ENCODE results near the gene PRR5.
"Not testable (repeated sequence)": the region's sequence is repeated elsewhere in the genome, so short reads cannot be mapped to it uniquely, and the experiment has no call there.

PRR5 gene

DNA sequence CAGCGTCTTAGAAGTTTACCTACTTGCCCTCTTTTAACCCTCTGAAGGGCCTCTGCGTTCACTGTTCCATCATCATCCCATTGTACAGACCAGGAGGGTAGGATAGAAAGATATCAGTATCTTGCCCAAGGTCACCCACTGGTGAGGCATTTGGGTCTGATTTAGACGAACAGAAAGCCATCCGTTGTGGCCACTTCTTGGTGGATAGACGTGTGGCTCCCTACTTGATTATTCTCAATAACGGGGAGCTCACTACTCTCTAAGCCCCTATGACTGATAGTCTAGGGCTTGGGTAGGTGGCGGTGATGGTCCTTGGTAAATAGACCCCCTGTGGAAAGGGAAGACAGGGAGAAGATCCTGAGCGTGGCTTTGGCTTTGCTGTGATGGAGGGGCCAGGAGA lies 28.6 kb upstream of the PRR5 start:
- DNase-seq (ENCODE audit: low read depth in 2 of 2): no peak

DNA sequence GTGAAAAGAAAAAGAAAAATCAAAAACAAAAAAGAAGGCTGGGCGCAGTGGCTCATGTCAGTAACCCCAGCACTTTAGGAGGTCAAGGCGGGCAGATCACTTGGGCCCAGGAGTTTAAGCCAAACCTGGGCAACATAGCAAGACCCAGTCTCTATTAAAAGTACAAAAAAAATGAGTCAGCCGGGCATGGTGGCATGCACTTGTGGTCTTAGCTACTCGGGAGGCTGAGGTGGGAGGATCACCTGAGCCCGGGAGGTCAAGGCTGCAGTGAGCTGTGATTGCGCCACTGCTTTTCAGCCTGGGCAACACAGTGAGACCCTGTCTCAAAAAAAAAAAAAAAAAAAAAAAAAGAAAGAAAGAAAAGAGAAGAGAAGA lies 26.0 kb upstream of the PRR5 start:
- not testable (repeated sequence) for DNase-seq (ENCODE audit: low read depth in 2 of 2)

DNA sequence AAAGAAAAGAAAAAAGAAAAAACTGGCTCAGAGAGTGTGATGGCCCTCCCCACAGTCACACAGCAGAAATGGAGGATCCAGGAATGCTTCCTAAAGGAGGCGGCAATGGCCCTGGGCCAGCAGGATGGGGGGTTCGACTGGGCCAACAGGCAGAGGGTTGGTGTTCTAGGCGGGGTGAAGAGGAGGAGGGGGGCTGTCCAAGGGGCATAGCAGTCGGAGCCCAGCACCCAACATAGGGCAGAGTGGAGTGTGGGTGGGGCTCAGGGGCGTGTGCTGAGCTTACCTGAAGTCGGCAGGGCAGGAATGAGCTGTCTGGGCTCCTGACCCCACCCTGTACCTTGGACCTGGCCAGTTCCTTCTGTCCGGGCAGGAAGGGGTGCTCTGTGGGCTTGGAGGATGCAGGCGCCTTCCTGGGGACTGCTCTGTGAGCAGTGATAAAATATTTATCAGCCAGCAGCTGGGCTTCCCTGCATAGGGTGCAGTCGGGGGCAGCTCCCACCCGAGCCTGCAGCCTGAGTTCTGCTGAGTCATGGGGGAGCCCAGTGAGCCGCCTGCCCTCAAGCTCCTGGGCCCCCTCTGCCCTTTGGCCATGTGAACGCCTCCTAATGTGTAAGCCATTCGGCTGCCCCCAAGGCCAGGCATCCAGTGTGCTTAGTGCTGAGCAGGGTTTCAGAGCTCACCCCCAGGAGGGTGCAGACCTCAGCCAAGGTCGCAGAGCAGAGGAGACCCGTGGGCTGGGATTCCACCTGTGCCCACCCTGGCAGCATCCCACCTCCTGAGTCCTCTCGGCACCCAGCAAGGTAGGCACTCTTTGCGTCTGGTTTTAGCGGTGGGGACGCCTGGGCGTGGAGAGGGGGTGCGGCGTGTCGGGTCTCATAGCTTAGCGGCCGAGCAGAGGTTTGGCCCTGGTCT lies 25.3 kb upstream of the PRR5 start:
- no peak for DNase-seq (ENCODE audit: low read depth in 2 of 2)

DNA sequence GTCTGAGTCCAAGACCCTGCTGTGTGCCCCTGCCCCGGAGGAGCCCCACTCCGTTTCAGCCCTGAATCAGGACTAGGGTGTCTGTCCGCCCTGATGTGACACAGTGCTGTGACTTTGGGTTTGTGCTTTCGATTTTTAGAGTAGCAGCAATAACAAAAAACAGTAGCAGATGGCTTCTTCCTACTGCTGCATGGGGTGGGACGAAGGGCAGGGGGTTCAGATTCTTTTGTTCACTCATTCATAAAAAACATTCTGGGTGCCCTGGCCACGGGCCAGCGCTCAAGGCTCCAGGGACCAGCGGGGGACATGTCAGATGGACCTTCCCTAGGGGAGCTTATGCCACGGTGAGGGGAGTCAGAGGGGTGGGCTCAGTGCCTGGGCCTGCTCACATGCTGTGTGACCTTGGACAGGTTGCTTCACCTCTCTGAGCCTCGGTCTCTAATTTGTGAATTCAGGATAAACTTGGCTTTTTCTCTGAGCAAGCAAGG lies 24.6 kb upstream of the PRR5 start:
- no peak for DNase-seq (ENCODE audit: low read depth in 2 of 2)

DNA sequence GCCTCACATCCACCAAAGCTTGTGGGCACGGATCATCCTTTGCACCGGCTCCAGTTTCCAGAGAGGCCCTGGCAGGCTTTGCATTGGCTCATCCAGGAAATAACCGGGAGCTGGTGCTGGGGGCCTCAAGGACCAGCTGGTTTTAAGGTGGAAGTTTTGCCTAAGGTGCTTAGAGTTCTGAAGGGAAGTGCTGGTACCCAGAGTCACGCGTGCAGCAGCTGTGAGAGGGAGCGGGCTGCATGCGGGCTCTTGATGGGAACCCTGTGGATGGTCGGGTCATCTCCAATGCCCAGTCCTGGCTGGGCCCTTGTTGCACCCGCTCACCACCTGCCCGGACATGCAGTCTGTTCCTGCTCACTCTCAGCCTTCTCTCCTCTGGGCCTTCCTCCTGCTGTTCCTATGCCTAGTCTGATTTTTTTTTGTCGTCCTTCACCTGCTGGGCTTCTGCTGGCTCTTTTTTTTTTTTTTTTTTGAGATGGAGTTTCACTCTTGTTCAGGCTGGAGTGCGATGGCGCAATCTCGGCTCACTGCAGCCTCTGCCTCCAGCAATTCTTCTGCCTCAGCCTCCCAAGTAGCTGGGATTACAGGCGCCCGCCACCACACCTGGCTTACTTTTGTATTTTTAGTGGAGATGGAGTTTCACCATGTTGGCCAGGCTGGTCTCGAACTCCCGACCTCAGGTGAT lies 24.0 kb upstream of the PRR5 start:
- DNase-seq (ENCODE audit: low read depth in 2 of 2): no peak

DNA sequence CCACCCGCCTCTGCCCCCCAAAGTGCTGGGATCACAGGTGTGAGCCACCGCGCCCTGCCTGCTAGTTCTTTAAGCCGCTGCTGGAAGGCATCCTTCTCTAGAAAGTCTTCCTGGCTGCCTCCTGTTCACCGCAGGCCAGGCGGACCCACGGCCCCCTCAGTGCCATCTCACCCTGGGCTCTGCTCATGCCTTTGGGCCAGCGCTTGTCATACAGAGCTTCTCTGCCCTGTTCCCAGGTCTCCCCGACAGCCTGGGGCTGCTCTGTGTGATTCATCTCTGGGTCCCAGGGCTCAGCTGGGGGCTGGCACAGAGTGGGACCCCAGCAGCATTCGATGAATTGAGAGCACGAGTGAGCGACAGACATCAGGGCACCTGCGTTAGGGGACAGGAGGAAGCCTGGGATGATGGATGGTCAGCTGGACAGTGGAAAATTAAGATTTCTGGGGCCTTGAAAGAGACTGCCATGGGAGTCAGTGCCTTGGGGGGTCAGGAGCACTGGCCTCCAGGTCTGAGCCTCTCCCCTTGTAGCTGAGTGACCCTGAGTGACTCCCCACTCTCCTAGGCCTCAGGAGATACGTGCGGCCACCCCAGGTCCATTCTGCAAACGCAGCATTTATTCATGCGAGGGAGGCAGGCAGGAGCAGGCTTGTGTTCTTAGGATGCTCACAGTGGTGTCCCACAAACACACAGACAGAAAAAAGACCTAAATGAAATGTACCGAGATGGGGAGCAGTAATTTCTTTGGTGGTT lies 23.3 kb upstream of the PRR5 start:
- DNase-seq (ENCODE audit: low read depth in 2 of 2): no peak

DNA sequence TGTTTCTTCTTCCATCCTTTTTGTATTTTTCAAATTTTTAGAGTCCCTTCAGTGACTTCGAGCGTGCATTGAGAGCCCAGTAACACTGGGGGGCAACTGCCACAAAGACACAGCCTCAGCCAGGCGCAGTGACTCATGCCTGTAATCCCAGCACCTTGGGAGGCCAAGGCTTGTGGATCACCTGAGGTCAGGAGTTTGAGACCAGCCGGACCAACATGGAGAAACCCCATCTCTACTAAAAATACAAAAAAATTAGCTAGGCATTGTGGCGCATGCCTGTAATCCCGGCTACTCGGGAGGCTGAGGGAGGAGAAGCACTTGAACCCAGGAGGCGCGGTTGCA lies 22.7 kb upstream of the PRR5 start:
- DNase-seq (ENCODE audit: low read depth in 2 of 2): not testable (repeated sequence)

DNA sequence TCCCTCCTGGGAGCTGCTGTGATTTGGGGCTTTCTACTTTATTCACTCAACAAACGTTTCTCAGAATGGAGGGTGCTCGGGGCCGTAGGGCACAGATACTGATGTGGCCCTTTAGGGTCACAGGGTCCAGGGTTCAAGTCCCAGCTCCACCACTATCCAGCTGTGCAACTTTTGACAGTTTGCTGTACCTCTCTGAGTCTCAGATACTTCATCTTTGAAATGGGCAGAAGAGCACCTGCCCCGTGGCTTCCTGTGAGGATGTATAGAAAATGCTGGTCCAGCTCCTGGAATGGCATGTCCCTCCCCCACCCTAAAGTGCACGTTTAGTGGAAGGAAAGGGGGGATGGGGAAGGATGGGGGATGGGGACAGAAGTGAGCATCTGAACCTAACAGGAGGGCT lies 21.9 kb upstream of the PRR5 start:
- no peak for DNase-seq (ENCODE audit: low read depth in 2 of 2)

DNA sequence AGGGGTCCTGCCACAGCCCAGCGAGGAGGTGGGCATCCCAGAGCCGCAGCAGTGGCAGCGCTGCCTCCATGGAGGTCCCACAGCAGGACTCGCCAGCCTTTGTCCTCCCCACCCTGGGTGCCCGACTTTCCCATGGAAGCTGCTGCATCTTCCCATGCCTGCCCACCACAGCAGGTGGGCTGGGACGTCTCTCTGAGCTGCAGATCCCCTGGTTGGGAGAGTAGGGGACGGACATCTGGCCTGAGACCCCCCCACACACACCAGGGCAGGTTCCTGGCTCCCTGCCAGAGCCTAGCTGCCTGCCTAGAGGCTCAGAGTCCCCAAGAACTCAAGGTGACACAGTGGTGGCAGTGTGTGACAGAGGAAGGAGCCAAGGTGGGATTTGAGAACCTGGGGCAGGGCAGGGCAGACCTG lies 21.5 kb upstream of the PRR5 start:
- DNase-seq (ENCODE audit: low read depth in 2 of 2): no peak

DNA sequence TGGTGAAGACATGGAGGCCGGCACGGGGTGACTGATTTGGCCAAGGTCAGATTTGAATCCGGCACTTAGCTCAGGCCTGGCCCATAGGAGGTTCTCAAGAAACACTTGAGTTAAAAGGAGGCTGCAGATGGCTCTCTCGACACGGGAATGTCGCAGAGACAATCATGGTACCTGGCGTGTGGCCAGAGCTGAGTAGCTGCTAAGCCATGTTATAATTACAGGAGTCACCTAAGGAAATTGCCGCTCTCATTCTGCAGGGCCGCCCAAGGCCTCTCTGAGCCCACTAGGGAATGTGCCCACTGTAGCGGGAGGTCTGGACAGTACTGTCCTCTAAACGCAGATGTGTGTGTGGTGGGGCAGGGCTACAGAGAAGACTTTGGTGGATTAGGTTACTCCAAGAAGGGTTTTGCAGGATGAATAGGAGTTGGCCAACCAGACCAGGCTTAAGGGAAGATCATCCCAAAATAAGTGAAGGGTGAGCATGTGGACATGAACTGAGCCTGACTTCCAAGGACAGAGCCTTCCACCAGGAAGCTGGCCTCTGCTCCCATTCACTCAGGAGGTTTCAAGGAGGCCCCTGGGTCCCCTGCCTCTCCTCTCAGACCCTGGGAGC lies 19.3 kb upstream of the PRR5 start:
- no peak for DNase-seq (ENCODE audit: low read depth in 2 of 2)

DNA sequence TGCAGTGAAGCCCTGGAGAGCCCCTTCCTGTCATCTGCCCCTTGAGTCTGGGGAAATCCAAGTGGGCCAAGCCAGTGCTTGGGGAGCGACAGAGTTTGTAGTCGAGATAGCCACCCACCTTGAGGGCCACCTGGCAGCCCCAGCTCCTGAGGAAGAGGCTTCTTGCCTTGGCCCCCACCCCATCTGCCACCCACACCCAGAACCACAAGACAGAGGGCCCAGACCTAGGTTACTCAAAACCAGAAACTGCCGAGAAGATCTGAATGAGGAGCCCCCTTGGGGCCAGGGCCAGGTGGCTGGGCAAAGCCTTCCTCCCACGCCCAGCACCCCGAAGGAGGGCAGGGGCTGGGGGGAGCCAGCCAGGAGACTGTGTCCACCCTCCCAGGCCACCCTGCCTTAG lies 18.8 kb upstream of the PRR5 start:
- no peak for DNase-seq (ENCODE audit: low read depth in 2 of 2)

DNA sequence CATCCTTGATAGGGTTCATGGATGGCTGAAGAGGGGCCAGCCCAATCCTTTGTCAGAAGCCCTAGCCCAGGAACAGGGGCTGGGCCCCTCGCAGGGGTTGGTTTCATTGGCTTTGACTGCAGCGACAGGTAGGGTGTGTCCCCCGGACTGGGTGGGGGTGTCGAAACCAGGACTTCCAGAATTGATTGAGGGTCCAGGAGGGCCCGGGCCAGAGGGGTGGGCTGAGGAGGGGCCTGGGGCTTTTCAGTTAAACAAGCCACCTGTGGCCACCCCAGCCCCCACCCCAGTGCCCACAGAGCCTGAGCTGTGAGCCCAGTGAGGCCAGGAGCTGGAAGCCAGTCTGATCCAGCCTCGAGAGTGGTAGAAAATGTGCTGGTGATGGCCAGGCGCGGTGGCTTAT lies 18.1 kb upstream of the PRR5 start:
- no peak for DNase-seq (ENCODE audit: low read depth in 2 of 2)

DNA sequence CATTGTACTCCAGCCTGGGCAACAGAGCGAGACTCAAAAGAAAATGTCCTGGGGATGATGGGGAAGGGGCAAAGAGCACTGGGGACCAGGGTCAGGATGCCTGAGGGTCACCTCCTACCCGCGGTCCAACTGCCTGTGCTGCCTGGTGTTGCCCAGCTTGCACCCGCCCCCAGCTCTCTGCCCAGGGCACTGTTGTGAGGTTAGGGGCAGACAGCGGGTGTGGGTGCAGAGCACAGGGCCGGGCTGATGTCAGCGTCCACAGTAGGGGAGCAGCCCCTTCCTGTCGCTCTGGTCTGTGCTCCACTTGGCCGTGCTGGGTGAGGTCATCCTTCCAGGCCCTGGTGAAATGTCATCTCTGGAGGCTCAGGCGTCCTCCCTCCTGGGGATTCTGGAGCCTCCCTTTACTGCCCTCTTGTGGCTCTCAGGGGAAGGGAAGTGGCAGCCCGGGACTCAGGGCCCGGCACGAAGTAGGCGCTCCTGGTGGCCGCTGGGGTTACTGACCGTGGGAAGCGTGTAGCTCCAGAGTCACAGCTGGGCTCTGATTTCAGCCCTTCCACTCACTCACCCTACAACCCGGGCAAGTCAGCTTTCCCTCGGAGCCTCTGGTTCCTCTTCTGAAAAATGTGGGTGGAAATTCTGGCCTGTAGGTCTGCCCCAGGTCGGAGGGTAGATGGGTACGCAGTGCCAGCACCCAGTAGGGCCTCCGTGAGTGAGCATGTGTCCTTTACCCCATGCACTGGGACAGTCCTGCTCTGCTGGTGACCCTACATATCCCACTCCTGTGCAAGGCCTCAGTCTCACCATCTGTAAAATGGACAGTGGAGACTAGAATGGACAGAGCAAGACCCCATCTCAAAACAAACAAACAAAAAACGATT lies 17.3 kb upstream of the PRR5 start:
- peak; percentile 64 to 68 for DNase-seq (ENCODE audit: low read depth in 2 of 2)

DNA sequence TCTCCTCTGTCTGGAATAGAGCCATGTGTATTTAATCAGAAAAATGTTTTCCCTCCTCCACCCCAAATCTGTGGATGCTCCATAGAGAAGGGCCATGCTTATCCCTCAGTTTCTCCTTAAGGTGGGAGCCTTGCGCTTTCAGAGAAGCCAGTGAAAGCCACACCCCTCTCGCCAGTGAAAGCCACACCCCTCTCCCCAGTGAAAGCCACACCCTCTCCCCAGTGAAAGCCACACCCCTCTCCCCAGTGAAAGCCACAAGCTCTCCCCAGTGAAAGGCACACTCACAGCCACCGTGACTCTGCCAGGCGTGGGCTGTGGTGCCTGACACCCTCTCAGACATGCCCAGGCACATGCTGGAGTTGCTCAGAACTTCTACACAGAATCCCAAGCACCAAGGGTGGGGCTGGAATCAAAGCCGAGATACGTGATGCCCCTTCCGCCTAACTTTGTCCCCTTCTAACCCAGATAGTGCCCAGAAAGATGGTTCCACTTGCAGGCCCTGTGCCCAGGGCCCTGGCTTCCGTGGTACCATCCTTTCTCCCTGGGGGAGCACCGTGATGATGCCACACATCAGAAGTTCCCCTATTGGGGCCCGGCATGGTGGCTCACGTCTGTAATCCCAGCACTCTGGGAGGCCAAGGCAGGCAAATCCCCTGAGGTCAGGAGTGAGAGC lies 16.5 kb upstream of the PRR5 start:
- DNase-seq (ENCODE audit: low read depth in 2 of 2): peak; percentile 67 to 82

DNA sequence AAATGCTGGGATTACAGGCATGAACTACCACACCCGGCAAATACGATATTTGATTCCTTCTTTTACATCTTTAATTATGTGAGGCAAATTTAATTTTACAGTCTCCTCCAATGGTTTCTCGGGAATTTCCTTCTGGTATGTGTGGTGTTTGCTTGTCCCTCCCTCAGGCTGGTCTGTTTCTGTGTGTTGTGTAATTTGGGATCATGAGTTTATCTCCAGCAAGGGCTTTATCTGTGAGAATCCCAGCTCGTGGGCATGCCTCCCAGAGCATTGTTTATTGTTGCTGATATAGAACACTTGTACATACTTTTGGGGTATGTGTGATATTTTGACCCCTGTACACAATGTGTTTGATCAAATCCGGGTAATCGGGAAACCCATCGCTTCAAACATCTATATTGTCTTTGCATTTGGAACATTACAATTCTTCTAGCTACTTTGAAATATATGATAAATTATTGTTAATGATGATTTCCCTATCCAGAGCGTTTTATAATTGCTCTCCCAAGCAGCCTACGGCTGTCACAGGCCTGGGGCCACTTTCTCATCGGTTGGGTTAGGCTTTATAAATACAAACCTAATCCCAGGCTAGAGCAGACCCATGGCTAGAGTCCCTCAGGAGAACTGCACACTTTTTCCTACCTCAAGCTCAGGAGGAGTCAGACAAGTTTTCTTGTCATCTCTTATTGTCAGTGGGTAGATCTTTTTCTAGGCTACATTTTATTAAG lies 15.0 kb upstream of the PRR5 start:
- no peak for DNase-seq (ENCODE audit: low read depth in 2 of 2)

DNA sequence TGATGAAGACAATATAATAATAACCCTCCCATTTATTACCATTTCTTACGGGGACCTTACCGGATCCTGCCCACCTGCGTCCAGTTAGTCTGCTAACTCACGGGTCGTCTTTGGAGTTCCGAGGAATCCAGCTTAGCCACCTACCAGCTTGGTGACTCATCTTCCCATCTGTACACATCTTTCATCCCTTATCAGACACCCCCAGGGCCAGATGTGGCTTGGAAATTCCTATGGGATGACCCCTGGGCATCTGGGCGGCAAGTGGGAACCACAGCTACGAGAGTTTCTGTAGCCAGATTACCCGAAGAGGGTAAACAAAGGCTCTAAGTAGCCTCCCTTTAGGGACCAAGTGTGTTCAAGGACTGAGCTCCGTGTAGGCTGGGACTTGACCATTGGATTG lies 12.8 kb upstream of the PRR5 start:
- no peak for DNase-seq (ENCODE audit: low read depth in 2 of 2)

DNA sequence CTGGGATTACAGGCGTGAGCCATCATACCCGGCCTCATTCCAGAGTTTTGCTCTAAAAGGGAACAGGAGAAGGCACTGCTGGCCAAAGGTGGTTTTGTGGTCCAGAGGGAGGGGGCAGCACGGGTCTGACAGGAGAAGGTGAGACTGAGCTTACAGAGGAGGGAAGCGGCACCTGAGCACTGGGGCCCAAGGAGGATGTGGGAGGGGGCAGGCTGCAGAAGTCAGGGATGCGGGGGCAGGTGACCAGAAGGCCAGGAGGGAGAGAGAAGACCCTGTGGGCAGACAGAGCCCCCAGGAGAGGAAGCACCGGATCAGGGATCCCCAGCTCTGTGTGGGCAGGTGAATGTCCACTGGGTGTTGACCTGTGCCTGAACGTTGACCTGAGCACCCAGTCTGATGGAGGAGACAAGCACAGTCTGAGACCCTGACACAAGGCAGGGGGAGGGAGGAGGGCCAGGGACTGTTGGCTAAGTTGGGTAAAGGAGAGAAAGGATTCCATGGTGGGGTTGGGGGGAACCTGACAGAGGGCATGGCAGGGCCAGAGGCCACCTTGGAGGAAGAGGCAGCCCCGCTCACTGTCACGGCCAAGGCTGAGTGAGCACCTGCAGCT lies 12.0 kb upstream of the PRR5 start:
- DNase-seq (ENCODE audit: low read depth in 2 of 2): no peak

DNA sequence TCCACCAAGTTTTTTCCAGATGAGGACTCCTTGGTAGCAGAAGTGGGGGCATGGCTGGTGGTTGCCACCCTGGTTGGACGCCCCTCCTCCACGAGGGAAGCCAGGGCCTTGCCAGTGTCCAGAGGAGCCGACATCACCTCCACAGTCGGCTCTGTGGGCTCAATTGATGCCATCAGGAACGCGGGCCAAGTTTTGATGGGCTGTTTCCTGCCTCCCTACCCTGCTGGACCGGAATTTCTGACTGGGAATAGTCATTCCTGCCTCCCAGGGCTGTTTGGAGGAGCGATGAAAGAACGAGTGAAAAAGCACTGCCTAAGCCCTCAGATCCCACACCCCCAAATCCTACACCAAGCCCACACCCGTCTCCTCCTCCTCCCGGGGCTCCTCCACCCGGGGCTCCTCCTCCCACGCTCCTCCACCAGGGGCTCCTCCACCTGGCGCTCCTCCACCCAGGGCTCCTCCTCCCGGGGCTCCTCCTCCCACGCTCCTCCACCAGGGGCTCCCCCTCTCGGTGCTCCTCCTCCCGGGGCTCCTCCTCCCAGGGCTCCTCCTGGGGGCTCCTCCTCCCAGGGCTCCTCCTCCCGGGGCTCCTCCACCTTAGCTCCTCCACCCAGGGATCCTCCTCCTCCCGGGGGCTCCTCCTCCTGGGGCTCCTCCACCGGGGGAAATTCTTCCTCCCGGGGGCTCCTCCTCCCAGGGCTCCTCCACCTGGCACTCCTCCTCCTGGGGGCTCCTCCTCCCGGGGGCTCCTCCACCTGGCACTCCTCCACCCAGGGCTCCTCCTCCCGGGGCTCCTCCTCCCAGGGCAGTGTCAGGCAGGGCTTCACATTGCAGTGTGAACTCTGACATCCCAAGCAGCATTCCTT lies 10.0 kb upstream of the PRR5 start:
- DNase-seq (ENCODE audit: low read depth in 2 of 2): no peak

DNA sequence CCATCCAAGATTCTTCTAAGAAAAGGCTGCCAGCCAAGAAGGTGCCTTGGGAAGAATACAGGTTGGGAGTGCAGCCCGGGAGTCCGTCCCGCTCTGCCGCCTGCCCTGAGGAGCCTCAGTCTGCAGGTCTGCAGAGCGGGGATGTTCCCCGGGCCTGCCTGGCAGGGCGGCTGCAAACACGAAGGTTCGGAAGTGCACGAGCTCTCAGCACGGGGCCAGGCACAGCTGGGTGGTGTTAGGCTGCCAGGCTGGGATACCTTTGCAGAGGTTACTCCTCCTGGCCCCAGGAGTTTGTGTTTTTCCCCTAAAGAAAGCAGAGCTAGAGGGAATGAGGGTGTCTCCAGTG lies 9.4 kb upstream of the PRR5 start:
- DNase-seq (ENCODE audit: low read depth in 2 of 2): no peak

Measured in stimulated activated CD4-positive, alpha-beta T cell treated with anti-CD3 and anti-CD28 coated beads, Interleukin-1b, Interleukin-23, amount 100 ng/mL, for 4 hours (primary cell).